ENCODE results near the gene ZNF471. TPM values are rescaled to one million over a fixed set of nuclear protein-coding genes. Genes with fewer than 3 reads are reported as not detected.

Gene ZNF471
- total RNA-seq, 3 donors from 2014 or later, result 2.8 to 14.7 (median 4.2) TPM

GRCh38 chr19:56538254-56538760 lies 30.7 kb downstream of the ZNF471 start:
- ATAC-seq, result peak; percentile 98
- Histone ChIP-seq H3K4me3 (peak overlapping the region; percentile 57), H3K4me1 (ENCODE audit: low read depth) (peaks cover 9% of the 10 kb centered on the region), H3K36me3 (ENCODE audit: low read depth) (no peaks in the 10 kb centered on the region), H3K9me3 (peaks cover 83% of the 10 kb centered on the region)
- intact Hi-C loops (cut with DNase I, micrococcal nuclease), result no loop called here
- DNase-seq, result peak; percentile 87 to 92 (median 92)
- TF ChIP-seq, protein P1, sequence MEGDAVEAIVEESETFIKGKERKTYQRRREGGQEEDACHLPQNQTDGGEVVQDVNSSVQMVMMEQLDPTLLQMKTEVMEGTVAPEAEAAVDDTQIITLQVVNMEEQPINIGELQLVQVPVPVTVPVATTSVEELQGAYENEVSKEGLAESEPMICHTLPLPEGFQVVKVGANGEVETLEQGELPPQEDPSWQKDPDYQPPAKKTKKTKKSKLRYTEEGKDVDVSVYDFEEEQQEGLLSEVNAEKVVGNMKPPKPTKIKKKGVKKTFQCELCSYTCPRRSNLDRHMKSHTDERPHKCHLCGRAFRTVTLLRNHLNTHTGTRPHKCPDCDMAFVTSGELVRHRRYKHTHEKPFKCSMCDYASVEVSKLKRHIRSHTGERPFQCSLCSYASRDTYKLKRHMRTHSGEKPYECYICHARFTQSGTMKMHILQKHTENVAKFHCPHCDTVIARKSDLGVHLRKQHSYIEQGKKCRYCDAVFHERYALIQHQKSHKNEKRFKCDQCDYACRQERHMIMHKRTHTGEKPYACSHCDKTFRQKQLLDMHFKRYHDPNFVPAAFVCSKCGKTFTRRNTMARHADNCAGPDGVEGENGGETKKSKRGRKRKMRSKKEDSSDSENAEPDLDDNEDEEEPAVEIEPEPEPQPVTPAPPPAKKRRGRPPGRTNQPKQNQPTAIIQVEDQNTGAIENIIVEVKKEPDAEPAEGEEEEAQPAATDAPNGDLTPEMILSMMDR (IDR thresholded peaks at IDR 0.05), result no peak

GRCh38 chr19:56538761-56539263 lies 31.2 kb downstream of the ZNF471 start, which contains the start of gene ZFP28:
ZFP28 (plus strand) TSS chr19:56538948; CDS start chr19:56539019, 71 bp downstream.
- peak; percentile 82 to 86 (median 83) for DNase-seq
- Histone ChIP-seq H3K4me3 (peak within 1 kb of the TSS; percentile 57), H3K36me3 (ENCODE audit: low read depth) (no peaks in the 10 kb centered on the region), H3K9me3 (peaks cover 83% of the 10 kb centered on the region), H3K4me1 (ENCODE audit: low read depth) (peaks cover 9% of the 10 kb centered on the region)
- TF ChIP-seq, protein P1 (IDR thresholded peaks at IDR 0.05), result no peak
- no peak for ATAC-seq
- intact Hi-C loops (cut with DNase I, micrococcal nuclease), result no loop called here

DNA sequence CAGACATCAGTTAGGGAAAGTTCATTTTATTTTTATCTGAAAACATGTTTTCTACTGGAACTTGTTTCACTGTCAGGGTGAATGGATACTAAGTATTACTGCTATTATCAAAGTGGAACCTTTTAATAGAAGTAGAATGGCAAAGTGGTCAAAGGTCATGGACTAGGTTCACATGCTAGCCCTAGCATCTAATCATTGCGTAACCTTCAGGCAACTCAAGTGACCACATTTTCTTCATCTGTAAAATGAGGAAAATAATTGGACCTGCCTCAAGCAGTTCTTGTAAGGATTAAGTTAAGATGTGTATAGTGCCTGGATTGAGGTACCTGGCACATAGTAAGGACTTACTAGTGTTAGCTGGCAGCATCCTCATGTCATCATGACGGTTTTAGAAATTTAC lies 36.1 kb downstream of the ZNF471 start:
- no peaks in the 10 kb centered on the region for H3K36me3 ChIP-seq (ENCODE audit: low read depth)
- DNase-seq, result no peak
- ATAC-seq, result no peak
- peaks cover 4% of the 10 kb centered on the region for H3K4me1 ChIP-seq (ENCODE audit: low read depth)
- intact Hi-C loops (cut with DNase I, micrococcal nuclease), result no loop called here
- no peak overlapping the region for H3K4me3 ChIP-seq
- TF ChIP-seq, protein P1 (IDR thresholded peaks at IDR 0.05), result no peak
- H3K9me3 ChIP-seq, result peaks cover 89% of the 10 kb centered on the region

DNA sequence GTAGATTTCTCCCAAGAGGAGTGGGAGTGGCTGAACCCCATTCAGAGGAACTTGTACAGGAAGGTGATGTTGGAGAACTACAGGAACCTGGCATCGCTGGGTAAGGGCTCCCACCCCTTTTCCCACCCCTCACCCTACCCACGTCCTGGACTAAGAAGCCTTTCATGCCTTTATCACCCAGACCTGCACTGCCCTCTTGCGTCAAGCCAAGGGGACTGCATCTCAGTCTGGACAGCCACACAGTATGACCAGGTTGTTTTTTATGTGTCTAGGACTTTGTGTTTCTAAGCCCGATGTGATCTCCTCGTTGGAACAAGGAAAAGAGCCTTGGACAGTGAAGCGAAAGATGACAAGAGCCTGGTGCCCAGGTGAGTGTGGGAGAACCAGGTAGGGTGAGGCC lies 39.9 kb downstream of the ZNF471 start:
- DNase-seq, result no peak
- intact Hi-C loops (cut with DNase I, micrococcal nuclease), result no loop called here
- TF ChIP-seq, protein P1 (IDR thresholded peaks at IDR 0.05), result no peak
- Histone ChIP-seq H3K4me3 (no peak overlapping the region), H3K4me1 (ENCODE audit: low read depth) (no peaks in the 10 kb centered on the region), H3K36me3 (ENCODE audit: low read depth) (no peaks in the 10 kb centered on the region), H3K9me3 (peaks cover 98% of the 10 kb centered on the region)
- no peak for ATAC-seq

GRCh38 chr19:56554272-56554869 lies 46.7 kb downstream of the ZNF471 start:
- Histone ChIP-seq H3K36me3 (ENCODE audit: low read depth) (no peaks in the 10 kb centered on the region), H3K4me3 (no peak overlapping the region), H3K4me1 (ENCODE audit: low read depth) (no peaks in the 10 kb centered on the region), H3K9me3 (peaks cover 97% of the 10 kb centered on the region)
- intact Hi-C loops (cut with DNase I, micrococcal nuclease), result no loop called here
- ATAC-seq, result no peak
- TF ChIP-seq, protein P1 (IDR thresholded peaks at IDR 0.05), result no peak
- no peak for DNase-seq
